OCI-LY1 (cell line): Measurements from ENCODE around the gene PPP2R2C.

Experiments used
- EZH2 ChIP-seq: fragments of 200-600 bp; sonication (generic), shearing (Covaris generic); IDR thresholded peaks from 2 replicates; pipeline ENCODE4 v1.8.0; 2017; ENCODE audit warnings: borderline replicate concordance, mixed run types, mild to moderate bottlenecking, antibody characterized with exemption, low read length, moderate library complexity, mixed read lengths
- TF ChIP-seq, protein P1 (sequence below): fragments of 200-600 bp; sonication (generic), shearing (Covaris generic); IDR thresholded peaks from 2 replicates; pipeline ENCODE4 v1.5.1; 2017; ENCODE audit warnings: mild to moderate bottlenecking, antibody characterized with exemption, low read length, moderate library complexity, mixed read lengths

GRCh38 chr4:6277139-6277802 is 195.1 kb downstream of the PPP2R2C start:
- TF ChIP-seq, protein P1, sequence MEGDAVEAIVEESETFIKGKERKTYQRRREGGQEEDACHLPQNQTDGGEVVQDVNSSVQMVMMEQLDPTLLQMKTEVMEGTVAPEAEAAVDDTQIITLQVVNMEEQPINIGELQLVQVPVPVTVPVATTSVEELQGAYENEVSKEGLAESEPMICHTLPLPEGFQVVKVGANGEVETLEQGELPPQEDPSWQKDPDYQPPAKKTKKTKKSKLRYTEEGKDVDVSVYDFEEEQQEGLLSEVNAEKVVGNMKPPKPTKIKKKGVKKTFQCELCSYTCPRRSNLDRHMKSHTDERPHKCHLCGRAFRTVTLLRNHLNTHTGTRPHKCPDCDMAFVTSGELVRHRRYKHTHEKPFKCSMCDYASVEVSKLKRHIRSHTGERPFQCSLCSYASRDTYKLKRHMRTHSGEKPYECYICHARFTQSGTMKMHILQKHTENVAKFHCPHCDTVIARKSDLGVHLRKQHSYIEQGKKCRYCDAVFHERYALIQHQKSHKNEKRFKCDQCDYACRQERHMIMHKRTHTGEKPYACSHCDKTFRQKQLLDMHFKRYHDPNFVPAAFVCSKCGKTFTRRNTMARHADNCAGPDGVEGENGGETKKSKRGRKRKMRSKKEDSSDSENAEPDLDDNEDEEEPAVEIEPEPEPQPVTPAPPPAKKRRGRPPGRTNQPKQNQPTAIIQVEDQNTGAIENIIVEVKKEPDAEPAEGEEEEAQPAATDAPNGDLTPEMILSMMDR: no peak
- no peak for TF ChIP-seq EZH2
